Measurements from ENCODE around the gene CSTB. TPM values are rescaled to one million over a fixed set of nuclear protein-coding genes. Genes with fewer than 3 reads are reported as not detected.

Gene CSTB
- total RNA-seq, 4 donors from 2014 or later, result 17.5 to 39.9 (median 27.9) TPM

DNA sequence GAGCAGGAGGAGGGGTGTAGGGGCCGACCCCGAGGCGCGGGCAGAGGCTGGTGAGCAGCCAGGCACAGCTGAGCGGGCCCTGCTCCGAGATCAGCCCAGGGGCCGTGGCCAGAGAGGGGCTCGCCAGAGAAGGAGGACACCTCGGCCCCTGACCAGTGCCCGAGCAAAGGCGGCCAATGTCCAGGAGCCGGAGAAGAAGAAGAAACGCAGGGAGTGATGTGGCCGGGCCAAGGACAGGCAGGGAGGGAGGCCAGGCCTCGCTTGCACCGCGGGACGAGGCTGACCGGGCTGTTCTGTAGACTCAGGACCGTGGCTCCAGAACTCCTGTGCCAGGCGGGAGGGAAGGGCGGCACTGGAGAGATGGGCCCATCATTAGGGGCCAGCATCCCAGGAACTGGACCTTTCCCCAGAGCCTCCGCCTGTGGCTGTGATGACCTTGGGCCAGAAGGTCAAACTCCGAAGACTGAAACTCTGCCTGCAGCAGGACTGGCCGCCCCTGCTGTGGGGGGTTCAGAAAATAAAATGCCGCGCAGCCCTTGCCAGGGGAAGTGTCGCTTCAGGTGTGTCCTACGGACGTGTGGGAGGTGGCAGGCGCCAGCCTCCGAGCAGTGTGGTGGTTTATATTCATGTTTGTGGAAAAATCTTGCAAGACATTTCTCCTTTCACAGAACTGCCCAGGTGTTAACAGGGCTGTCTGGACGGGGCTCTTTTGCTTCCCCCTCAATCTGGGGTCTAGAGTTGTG, 27.6 kb upstream of the CSTB start:
- peaks cover 66% of the 10 kb centered on the region for H3K36me3 ChIP-seq
- TF ChIP-seq POLR2AphosphoS5 (IDR thresholded peaks at IDR 0.05) (no peak), EP300 (IDR thresholded peaks at IDR 0.05) (no peak), POLR2A (IDR thresholded peaks at IDR 0.05) (no peak)
- TF ChIP-seq, protein P1, sequence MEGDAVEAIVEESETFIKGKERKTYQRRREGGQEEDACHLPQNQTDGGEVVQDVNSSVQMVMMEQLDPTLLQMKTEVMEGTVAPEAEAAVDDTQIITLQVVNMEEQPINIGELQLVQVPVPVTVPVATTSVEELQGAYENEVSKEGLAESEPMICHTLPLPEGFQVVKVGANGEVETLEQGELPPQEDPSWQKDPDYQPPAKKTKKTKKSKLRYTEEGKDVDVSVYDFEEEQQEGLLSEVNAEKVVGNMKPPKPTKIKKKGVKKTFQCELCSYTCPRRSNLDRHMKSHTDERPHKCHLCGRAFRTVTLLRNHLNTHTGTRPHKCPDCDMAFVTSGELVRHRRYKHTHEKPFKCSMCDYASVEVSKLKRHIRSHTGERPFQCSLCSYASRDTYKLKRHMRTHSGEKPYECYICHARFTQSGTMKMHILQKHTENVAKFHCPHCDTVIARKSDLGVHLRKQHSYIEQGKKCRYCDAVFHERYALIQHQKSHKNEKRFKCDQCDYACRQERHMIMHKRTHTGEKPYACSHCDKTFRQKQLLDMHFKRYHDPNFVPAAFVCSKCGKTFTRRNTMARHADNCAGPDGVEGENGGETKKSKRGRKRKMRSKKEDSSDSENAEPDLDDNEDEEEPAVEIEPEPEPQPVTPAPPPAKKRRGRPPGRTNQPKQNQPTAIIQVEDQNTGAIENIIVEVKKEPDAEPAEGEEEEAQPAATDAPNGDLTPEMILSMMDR (IDR thresholded peaks at IDR 0.05), result no peak
- 85% methylated on average over 32 of the region's 33 CpGs for WGBS

DNA sequence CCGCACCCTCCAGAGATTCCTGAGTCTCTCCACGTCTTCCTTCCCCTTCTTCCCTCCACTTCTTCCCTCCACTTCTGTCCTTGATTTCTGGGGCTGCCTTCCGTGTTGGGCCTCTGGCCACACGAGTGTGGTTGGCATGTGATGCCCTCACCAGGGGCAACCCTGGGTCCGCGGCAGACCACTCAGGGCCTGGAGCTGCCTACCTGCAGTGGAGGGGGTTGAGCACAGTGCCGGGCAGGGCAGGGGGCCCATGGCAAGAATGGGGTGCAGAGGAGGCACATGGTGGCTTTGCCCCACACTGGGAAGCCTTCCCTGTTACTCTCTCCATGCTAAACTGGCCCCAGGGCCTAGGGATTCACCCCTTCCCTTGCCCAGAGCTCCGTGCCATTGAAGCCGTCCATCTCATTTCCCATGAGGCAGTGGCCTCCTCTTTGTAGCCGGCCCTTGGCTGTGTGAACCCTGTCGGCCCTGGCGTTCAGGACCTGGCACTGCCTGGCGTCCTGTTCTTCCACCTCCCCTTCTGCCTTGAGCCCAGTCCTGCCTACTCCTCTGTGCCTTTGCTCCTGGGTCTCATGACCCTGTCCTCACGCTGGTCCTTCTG, 26.7 kb upstream of the CSTB start:
- 86% methylated on average over 14 of the region's 14 CpGs for WGBS
- Histone ChIP-seq H3K4me1 (no peaks in the 10 kb centered on the region), H3K27ac (no peak overlapping the region), H3K27me3 (no peaks in the 10 kb centered on the region), H3K9me3 (no peaks in the 10 kb centered on the region), H3K36me3 (peaks cover 75% of the 10 kb centered on the region), H3K4me3 (no peak overlapping the region)
- peak in 1 of 2 donors; percentile 70 for DNase-seq (ENCODE audit: low spot score in 2 of 2)
- no peak for TF ChIP-seq POLR2AphosphoS5 (IDR thresholded peaks at IDR 0.05)
- no peak for TF ChIP-seq POLR2A (IDR thresholded peaks at IDR 0.05)
- no peak for TF ChIP-seq EP300 (IDR thresholded peaks at IDR 0.05)
- TF ChIP-seq, protein P1 (IDR thresholded peaks at IDR 0.05), result no peak

More for the DNA sequence above, 27.6 kb upstream of the CSTB start:
- no peaks in the 10 kb centered on the region for H3K9me3 ChIP-seq
- H3K27ac ChIP-seq, result no peak overlapping the region
- DNase-seq (ENCODE audit: low spot score in 2 of 2), result peak in 1 of 2 donors; percentile 74
- H3K4me1 ChIP-seq, result peaks cover under 1% of the 10 kb centered on the region
- H3K4me3 ChIP-seq, result no peak overlapping the region
- H3K27me3 ChIP-seq, result no peaks in the 10 kb centered on the region

DNA sequence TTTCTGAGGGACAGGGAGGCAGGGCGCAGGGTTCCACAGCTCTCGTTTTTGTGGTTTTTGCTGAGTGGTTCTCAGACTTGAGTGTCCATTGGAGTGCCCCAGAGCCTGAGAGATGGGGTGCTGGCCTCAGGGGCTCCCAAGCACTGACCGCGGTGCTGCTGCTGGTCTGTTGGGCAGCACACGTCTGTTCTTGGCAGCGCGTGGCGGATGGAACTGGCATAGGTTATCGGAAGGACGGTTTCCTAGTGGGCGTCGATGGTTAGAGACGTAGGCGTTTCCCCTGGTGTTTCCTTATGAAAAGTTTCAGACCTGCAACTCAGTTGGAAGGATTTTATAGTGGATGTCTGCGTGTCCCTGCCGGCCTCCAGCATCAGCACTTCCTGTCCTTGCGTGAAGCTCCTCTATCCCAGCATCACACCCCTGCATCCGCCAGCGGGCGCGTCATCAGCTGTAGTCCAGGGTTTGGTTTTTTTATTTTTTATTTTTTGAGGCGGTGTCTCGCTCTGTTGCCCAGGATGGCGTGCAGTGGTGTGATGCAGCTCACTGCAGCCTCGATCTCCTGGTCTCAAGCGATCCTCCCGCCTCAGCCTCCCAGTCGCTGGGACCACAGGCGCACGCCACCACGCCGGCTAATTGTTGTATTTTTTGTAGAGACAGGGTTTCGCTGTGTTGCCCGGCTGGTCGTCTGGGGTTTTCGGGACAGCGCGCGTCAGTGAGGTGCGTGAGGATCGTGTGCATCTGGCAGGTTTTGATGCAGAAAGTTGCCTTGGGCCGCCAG, 25.1 kb upstream of the CSTB start:
- DNase-seq (ENCODE audit: low spot score in 2 of 2), result no peak
- WGBS, result 94% methylated on average over 41 of the region's 42 CpGs
- Histone ChIP-seq H3K27me3 (no peaks in the 10 kb centered on the region), H3K4me3 (no peak overlapping the region), H3K27ac (no peak overlapping the region), H3K36me3 (peaks cover 91% of the 10 kb centered on the region), H3K4me1 (no peaks in the 10 kb centered on the region), H3K9me3 (no peaks in the 10 kb centered on the region)
- TF ChIP-seq, protein P1 (IDR thresholded peaks at IDR 0.05), result no peak
- TF ChIP-seq EP300 (IDR thresholded peaks at IDR 0.05) (no peak), POLR2AphosphoS5 (IDR thresholded peaks at IDR 0.05) (no peak), POLR2A (IDR thresholded peaks at IDR 0.05) (no peak)

DNA sequence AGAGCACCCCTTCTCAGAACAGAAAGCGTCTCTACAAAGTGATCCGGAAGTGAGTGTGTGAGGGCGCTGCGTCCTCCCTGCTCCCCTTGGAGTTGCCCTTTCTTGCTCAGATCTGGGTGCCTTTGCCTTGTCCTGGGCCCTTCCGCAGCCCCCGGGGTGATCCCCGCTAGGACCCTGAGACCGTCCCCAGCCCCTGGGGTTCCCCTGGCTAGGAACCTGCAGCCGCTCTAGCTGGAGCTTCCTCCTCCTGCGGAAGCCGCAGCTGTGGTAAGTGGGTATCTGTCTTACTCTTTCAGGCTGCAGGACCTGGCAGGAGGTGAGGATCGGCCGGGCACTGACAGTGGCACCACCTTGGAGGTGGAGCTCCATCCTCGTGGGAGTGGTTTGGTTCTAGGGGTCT, 24.5 kb upstream of the CSTB start:
- peaks cover 94% of the 10 kb centered on the region for H3K36me3 ChIP-seq
- 97% methylated on average over 11 of the region's 14 CpGs for WGBS
- H3K27ac ChIP-seq, result no peak overlapping the region
- DNase-seq (ENCODE audit: low spot score in 2 of 2), result peak in 1 of 2 donors; percentile 73
- TF ChIP-seq POLR2AphosphoS5 (IDR thresholded peaks at IDR 0.05) (no peak), EP300 (IDR thresholded peaks at IDR 0.05) (no peak), POLR2A (IDR thresholded peaks at IDR 0.05) (no peak)
- TF ChIP-seq, protein P1 (IDR thresholded peaks at IDR 0.05), result no peak
- H3K27me3 ChIP-seq, result no peaks in the 10 kb centered on the region
- H3K9me3 ChIP-seq, result no peaks in the 10 kb centered on the region
- no peak overlapping the region for H3K4me3 ChIP-seq
- no peaks in the 10 kb centered on the region for H3K4me1 ChIP-seq

DNA sequence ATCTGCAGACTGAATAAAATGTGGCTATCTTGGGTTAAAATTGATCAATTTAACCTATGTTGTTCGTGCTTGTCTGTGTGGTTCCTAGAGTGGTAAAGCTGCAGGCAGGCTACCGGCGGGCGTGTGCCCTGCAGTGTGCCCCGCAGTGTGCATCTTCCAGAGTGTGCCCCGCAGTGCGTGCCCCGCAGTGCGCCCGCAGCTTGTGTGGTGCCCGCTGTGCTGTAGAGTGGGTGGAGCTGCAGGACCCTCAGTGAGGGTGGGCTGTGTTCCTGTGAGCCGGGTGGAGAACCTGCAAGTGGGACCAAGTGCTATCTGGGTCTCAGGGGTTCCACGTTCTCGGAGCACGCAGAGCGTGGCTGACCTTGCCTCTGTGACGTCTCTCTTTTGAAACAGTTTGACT, 24.0 kb upstream of the CSTB start:
- H3K27me3 ChIP-seq, result no peaks in the 10 kb centered on the region
- H3K9me3 ChIP-seq, result no peaks in the 10 kb centered on the region
- no peaks in the 10 kb centered on the region for H3K4me1 ChIP-seq
- TF ChIP-seq, protein P1 (IDR thresholded peaks at IDR 0.05), result no peak
- no peak for TF ChIP-seq POLR2A (IDR thresholded peaks at IDR 0.05)
- no peak for TF ChIP-seq POLR2AphosphoS5 (IDR thresholded peaks at IDR 0.05)
- TF ChIP-seq EP300 (IDR thresholded peaks at IDR 0.05), result no peak
- no peak for DNase-seq (ENCODE audit: low spot score in 2 of 2)
- peaks cover 99% of the 10 kb centered on the region for H3K36me3 ChIP-seq
- H3K27ac ChIP-seq, result no peak overlapping the region
- no peak overlapping the region for H3K4me3 ChIP-seq
- WGBS, result 93% methylated on average over 16 of the region's 17 CpGs
